K562 (cell line): ENCODE data around the gene RELCH. TPM values are rescaled to one million over a fixed set of nuclear protein-coding genes. Genes with fewer than 3 reads are reported as not detected.

Experiments used
- ARNT ChIP-seq, 2 experiments: fragments of 450-650 bp; IDR thresholded peaks; 2 replicates each; pipeline ENCODE4 v1.6.1; 2016; ENCODE audit warnings: mild to moderate bottlenecking in 1 of 2
- CBX2 ChIP-seq: fragments of 200-600 bp; sonication (generic); IDR thresholded peaks from one replicate; pipeline ENCODE4 v1.6.1; 2012; ENCODE audit warnings: mild to moderate bottlenecking, low read length, inconsistent platforms; ENCODE audit not compliant: insufficient read depth, poor library complexity, severe bottlenecking
- DNMT1 ChIP-seq: fragments of 450-650 bp; IDR thresholded peaks from 2 replicates; pipeline ENCODE4 v1.6.1; 2016; ENCODE audit warnings: antibody characterized with exemption, mild to moderate bottlenecking
- E2F3 ChIP-seq: fragments of 250-450 bp; sonication (Bioruptor Pico); IDR thresholded peaks from 2 replicates; pipeline ENCODE4 v1.4.0; 2020; ENCODE audit warnings: mild to moderate bottlenecking
- FOXM1 ChIP-seq, 2 experiments: fragments of 450-650 bp in 1 of 2; sonication (generic) in 1 of 2; formaldehyde crosslinking in 1 of 2; IDR thresholded peaks; 2 replicates each; pipeline versions ENCODE4 v1.6.1 to v1.9.0; 2017 to 2022; ENCODE audit warnings: low read depth in 2 of 2, mild to moderate bottlenecking in 2 of 2, missing genetic modification reagents in 1 of 2, moderate library complexity in 1 of 2
- HNRNPUL1 ChIP-seq: fragments of 200-400 bp; formaldehyde crosslinking; IDR thresholded peaks from 2 replicates; pipeline ENCODE4 v1.6.1; 2017; ENCODE audit warnings: low read length
- HOXB6 ChIP-seq: fragments of 250-450 bp; sonication (Bioruptor Pico); IDR thresholded peaks from 2 replicates; pipeline ENCODE4 v1.5.1; 2022; ENCODE audit warnings: mild to moderate bottlenecking, borderline replicate concordance
- LEF1 ChIP-seq: fragments of 450-650 bp; IDR thresholded peaks from 2 replicates; pipeline ENCODE4 v1.6.1; 2016; ENCODE audit warnings: mild to moderate bottlenecking
- MIER1 ChIP-seq: fragments of 450-650 bp; IDR thresholded peaks from 2 replicates; pipeline ENCODE4 v1.6.1; 2016; ENCODE audit warnings: antibody characterized with exemption, mild to moderate bottlenecking, low read depth
- MTA1 ChIP-seq: fragments of 450-650 bp; IDR thresholded peaks from 2 replicates; pipeline ENCODE4 v1.6.1; 2017; ENCODE audit warnings: borderline replicate concordance
- MTF1 ChIP-seq: fragments of 250-450 bp; sonication (Bioruptor Pico); IDR thresholded peaks from 2 replicates; pipeline ENCODE4 v1.9.0; 2021; ENCODE audit warnings: moderate library complexity, mild to moderate bottlenecking, inconsistent platforms, borderline replicate concordance
- NFYB ChIP-seq: IDR thresholded peaks from 2 replicates; pipeline ENCODE4 v1.6.1; 2011; ENCODE audit warnings: mild to moderate bottlenecking, moderate library complexity; ENCODE audit not compliant: insufficient read length; ENCODE audit errors: extremely low read depth
- PHB ChIP-seq: fragments of 250-450 bp; sonication (Bioruptor Pico); IDR thresholded peaks from 2 replicates; pipeline ENCODE4 v1.5.0; 2021
- POLR2G ChIP-seq: fragments of 200-400 bp; formaldehyde crosslinking; IDR thresholded peaks from 2 replicates; pipeline ENCODE4 v1.6.1; 2017; ENCODE audit warnings: low read depth, mild to moderate bottlenecking, antibody characterized with exemption, low read length, moderate library complexity
- POLR3G ChIP-seq: IDR thresholded peaks from 2 replicates; pipeline ENCODE4 v1.6.1; 2011; ENCODE audit not compliant: insufficient read length, insufficient replicate concordance; ENCODE audit errors: extremely low read depth
- PYGO2 ChIP-seq: fragments of 450-650 bp; IDR thresholded peaks from 2 replicates; pipeline ENCODE4 v1.6.1; 2016; ENCODE audit warnings: mild to moderate bottlenecking, missing genetic modification characterization, moderate library complexity, missing compliant biosample characterization
- SIRT6 ChIP-seq: IDR thresholded peaks from one replicate; pipeline ENCODE4 v1.6.1; 2012; ENCODE audit warnings: low read depth, mild to moderate bottlenecking, control low read depth, inconsistent platforms, low read length, moderate library complexity
- SMAD2 ChIP-seq: fragments of 150-350 bp; IDR thresholded peaks from 2 replicates; pipeline ENCODE4 v1.6.1; 2014; ENCODE audit warnings: low read depth, mild to moderate bottlenecking, low read length
- ZKSCAN8 ChIP-seq: fragments of 200-800 bp; sonication (Bioruptor generic); IDR thresholded peaks from 2 replicates; pipeline ENCODE4 v1.6.1; 2016; ENCODE audit warnings: missing genetic modification characterization, missing compliant biosample characterization
- ZNF174 ChIP-seq: fragments of 250-450 bp; sonication (Bioruptor Pico); IDR thresholded peaks from 2 replicates; pipeline ENCODE4 v1.4.0; 2020; ENCODE audit warnings: mild to moderate bottlenecking
- ZNF217 ChIP-seq: sonication (generic); formaldehyde crosslinking; IDR thresholded peaks from 2 replicates; pipeline ENCODE4 v1.8.0; 2022; ENCODE audit warnings: mild to moderate bottlenecking, missing genetic modification reagents
- polyA plus RNA-seq, 8 experiments: library from polyadenylated mRNA; depleted of rRNA in 4 of 8; stranded (reverse) in 5 of 8; unstranded in 3 of 8; fragments of >200 nt; fragmentation: Nextera tagmentation in 2 of 8; fragmentation: Illumina TruSeq in 1 of 8; extraction: Ambion mirVana in 2 of 8; extraction: Trizol in 1 of 8; gene quantifications; 2 replicates each; pipeline versions ENCODE4 v1.2.1 to v1.2.3, GENCODE V29; 2011 to 2014; ENCODE audit warnings: inconsistent platforms in 1 of 8, missing spikeins in 1 of 8
- total RNA-seq, 7 experiments: library from RNA; depleted of rRNA in 6 of 7; stranded (reverse); fragments of >200 nt in 6 of 7; fragmentation: Illumina TruSeq in 2 of 7; extraction: Trizol in 2 of 7; gene quantifications; 2 replicates each; pipeline versions ENCODE4 v1.2.1 to v1.2.3, GENCODE V29; 2011 to 2021; ENCODE audit warnings: low replicate concordance in 1 of 7
- TF ChIP-seq, protein P1 (sequence below): fragments of 250-450 bp; sonication (Bioruptor Pico); IDR thresholded peaks from 2 replicates; pipeline ENCODE4 v1.8.0; 2022; ENCODE audit warnings: moderate library complexity, mild to moderate bottlenecking, inconsistent platforms
- TF ChIP-seq, protein P2 (sequence below): sonication (generic); formaldehyde crosslinking; IDR thresholded peaks from 2 replicates; pipeline ENCODE4 v1.8.0; 2022; ENCODE audit warnings: mild to moderate bottlenecking, low read depth, missing genetic modification reagents
- TF ChIP-seq, protein P3 (sequence below): fragments of 450-650 bp; formaldehyde crosslinking; IDR thresholded peaks from 2 replicates; pipeline ENCODE4 v1.4.0; 2022; ENCODE audit warnings: missing genetic modification characterization
- TF ChIP-seq, protein P4 (sequence below): fragments of 200-800 bp; sonication (Bioruptor generic); IDR thresholded peaks from 2 replicates; pipeline ENCODE4 v1.6.1; 2017; ENCODE audit warnings: missing genetic modification characterization, missing compliant biosample characterization

The RELCH gene
- total and polyA plus RNA-seq, 9 of the 15 experiments (the other 6 are each of a cell fraction or from before 2014, with no cell fraction given), result 1.4 to 13.6 (median 7.6) TPM

DNA sequence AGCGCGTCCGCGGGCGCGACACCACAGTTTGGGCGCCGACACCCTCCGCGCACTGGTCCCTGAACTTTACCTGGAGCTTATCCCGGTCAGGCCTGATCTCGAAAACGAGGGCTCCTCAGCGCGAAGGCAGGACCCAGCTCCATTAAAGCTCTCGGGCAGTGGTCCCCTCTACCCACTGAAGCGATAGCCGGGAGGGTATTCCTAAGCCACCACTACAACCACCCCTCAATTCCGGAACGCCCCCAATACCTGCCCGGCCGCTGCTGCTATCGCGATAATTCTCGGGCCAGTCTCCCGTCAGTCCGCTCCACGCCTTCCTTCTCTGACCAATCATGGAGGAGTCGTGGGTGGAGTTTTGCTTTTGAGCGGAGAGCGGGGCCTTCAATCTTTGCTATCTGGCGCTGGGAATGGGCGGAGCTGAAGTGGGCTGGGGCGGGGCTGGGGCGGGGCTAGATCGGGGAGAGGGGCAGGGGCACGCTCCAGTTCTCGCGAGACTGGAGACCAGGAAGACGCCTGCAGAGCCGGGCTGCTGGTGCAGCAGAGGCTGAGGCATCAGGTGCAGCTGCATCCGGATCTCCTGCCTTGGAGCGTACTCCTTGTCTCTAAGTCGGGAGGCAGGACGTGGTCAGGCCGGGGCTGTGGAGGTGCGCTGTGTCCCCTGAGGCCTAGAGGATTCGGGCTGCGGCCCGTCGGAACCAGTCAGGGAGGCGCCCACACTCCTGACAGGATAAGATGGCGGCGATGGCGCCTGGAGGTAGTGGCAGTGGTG is at the start of gene RELCH, which contains the start of gene PIGN (continued):
- TF ChIP-seq PYGO2 (tag), result no peak
- TF ChIP-seq, protein P1, sequence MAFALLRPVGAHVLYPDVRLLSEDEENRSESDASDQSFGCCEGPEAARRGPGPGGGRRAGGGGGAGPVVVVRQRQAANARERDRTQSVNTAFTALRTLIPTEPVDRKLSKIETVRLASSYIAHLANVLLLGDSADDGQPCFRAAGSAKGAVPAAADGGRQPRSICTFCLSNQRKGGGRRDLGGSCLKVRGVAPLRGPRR, result no peak
- TF ChIP-seq SIRT6, result no peak
- no peak for TF ChIP-seq HNRNPUL1
- TF ChIP-seq NFYB, result peak; percentile 86
- no peak for TF ChIP-seq MTF1 (CRISPR knock-in tag)
- no peak for TF ChIP-seq ZNF217 (CRISPR knock-in tag)
- TF ChIP-seq HOXB6 (CRISPR knock-in tag), result no peak
- TF ChIP-seq, protein P2, sequence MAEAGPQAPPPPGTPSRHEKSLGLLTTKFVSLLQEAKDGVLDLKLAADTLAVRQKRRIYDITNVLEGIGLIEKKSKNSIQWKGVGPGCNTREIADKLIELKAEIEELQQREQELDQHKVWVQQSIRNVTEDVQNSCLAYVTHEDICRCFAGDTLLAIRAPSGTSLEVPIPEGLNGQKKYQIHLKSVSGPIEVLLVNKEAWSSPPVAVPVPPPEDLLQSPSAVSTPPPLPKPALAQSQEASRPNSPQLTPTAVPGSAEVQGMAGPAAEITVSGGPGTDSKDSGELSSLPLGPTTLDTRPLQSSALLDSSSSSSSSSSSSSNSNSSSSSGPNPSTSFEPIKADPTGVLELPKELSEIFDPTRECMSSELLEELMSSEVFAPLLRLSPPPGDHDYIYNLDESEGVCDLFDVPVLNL, result peak; percentile 76; the same call in 1 of the 2 replicates
- TF ChIP-seq MTA1, result no peak
- no peak for TF ChIP-seq ZKSCAN8 (CRISPR knock-in tag)
- TF ChIP-seq ARNT (IDR thresholded peaks at IDR 0.05), result no peak
- no peak for TF ChIP-seq MIER1
- peak; percentile 74 for TF ChIP-seq POLR2G
- TF ChIP-seq, protein P3, sequence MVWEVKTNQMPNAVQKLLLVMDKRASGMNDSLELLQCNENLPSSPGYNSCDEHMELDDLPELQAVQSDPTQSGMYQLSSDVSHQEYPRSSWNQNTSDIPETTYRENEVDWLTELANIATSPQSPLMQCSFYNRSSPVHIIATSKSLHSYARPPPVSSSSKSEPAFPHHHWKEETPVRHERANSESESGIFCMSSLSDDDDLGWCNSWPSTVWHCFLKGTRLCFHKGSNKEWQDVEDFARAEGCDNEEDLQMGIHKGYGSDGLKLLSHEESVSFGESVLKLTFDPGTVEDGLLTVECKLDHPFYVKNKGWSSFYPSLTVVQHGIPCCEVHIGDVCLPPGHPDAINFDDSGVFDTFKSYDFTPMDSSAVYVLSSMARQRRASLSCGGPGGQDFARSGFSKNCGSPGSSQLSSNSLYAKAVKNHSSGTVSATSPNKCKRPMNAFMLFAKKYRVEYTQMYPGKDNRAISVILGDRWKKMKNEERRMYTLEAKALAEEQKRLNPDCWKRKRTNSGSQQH, result no peak
- TF ChIP-seq FOXM1 (IDR thresholded peaks at IDR 0.05; ENCODE audit: low read depth), result no peak
- no peak for TF ChIP-seq FOXM1 (CRISPR knock-in tag; IDR thresholded peaks at IDR 0.05; ENCODE audit: low read depth)
- TF ChIP-seq PHB (CRISPR knock-in tag), result no peak
- no peak for TF ChIP-seq E2F3
- TF ChIP-seq CBX2, result no peak
- no peak for TF ChIP-seq LEF1
- no peak for TF ChIP-seq ZNF174
- TF ChIP-seq SMAD2, result no peak
- TF ChIP-seq, protein P4, sequence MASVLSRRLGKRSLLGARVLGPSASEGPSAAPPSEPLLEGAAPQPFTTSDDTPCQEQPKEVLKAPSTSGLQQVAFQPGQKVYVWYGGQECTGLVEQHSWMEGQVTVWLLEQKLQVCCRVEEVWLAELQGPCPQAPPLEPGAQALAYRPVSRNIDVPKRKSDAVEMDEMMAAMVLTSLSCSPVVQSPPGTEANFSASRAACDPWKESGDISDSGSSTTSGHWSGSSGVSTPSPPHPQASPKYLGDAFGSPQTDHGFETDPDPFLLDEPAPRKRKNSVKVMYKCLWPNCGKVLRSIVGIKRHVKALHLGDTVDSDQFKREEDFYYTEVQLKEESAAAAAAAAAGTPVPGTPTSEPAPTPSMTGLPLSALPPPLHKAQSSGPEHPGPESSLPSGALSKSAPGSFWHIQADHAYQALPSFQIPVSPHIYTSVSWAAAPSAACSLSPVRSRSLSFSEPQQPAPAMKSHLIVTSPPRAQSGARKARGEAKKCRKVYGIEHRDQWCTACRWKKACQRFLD (CRISPR knock-in tag), result no peak
- TF ChIP-seq POLR3G, result no peak
- TF ChIP-seq DNMT1, result no peak
